Activated B cell treated with CpG ODN at 0.5 μM for 24 hours (primary cell): Measurements from ENCODE around the gene ZSWIM3. TPM values are rescaled to one million over a fixed set of nuclear protein-coding genes. Genes with fewer than 3 reads are reported as not detected.

Experiments
- ATAC-seq: fragments of 200-7000 bp; cut with Tn5 transposase; one replicate; pipeline ENCODE4 v1.10.0; 2021; ENCODE audit warnings: low read depth, mild to moderate bottlenecking, moderate library complexity
- CTCF ChIA-PET: fragments of 350-600 bp; sonication (Branson Sonifier 250); formaldehyde crosslinking; loops from one replicate; lab custom pipeline; 2021; ENCODE audit warnings: antibody characterized with exemption; lab: Charles Lee
- POLR2A ChIA-PET: fragments of 350-600 bp; sonication (Branson Sonifier 250); formaldehyde crosslinking; loops from one replicate; lab custom pipeline; 2021; ENCODE audit warnings: antibody characterized with exemption; lab: Charles Lee
- DNase-seq: peaks from one replicate; pipeline ENCODE4 v3.0.0; 2022
- H3K27ac Mint-ChIP-seq: one replicate; pipeline ENCODE4 v1.8.0; 2020; ENCODE audit warnings: mixed read lengths
- H3K27me3 Mint-ChIP-seq: one replicate; pipeline ENCODE4 v1.8.0; 2021; ENCODE audit warnings: mixed read lengths
- H3K36me3 Mint-ChIP-seq: one replicate; pipeline ENCODE4 v1.8.0; 2021; ENCODE audit warnings: low read depth, mixed read lengths
- H3K4me1 Mint-ChIP-seq: one replicate; pipeline ENCODE4 v1.8.0; 2021; ENCODE audit warnings: mixed read lengths
- H3K4me3 Mint-ChIP-seq: one replicate; pipeline ENCODE4 v1.8.0; 2020; ENCODE audit warnings: mild to moderate bottlenecking, mixed read lengths
- H3K9me3 Mint-ChIP-seq: one replicate; pipeline ENCODE4 v1.8.0; 2020; ENCODE audit warnings: mixed read lengths
- intact Hi-C: fragments of 100-400 bp; cut with micrococcal nuclease; formaldehyde crosslinking; loops from one replicate; pipeline ENCODE4 v1.15.1; 2024
- total RNA-seq: library from RNA; stranded (reverse); gene quantifications from 2 replicates; pipeline ENCODE4 v1.2.3, GENCODE V29; 2022
- TF ChIP-seq, protein P1 (sequence below): fragments of 200-600 bp; IDR thresholded peaks from one replicate; pipeline ENCODE4 v1.8.0; 2022; ENCODE audit warnings: antibody characterized with exemption, mild to moderate bottlenecking

ZSWIM3 gene
- total RNA-seq, 1 donor from 2014 or later: 6.4 TPM

GRCh38 chr20:45882469-45883099 is 25.2 kb downstream of the ZSWIM3 start:
- intact Hi-C loops: no loop called here
- H3K4me3 Mint-ChIP-seq: peak overlapping the region; percentile 65
- H3K9me3 Mint-ChIP-seq: no peaks in the 10 kb centered on the region
- ATAC-seq: no peak
- TF ChIP-seq, protein P1, sequence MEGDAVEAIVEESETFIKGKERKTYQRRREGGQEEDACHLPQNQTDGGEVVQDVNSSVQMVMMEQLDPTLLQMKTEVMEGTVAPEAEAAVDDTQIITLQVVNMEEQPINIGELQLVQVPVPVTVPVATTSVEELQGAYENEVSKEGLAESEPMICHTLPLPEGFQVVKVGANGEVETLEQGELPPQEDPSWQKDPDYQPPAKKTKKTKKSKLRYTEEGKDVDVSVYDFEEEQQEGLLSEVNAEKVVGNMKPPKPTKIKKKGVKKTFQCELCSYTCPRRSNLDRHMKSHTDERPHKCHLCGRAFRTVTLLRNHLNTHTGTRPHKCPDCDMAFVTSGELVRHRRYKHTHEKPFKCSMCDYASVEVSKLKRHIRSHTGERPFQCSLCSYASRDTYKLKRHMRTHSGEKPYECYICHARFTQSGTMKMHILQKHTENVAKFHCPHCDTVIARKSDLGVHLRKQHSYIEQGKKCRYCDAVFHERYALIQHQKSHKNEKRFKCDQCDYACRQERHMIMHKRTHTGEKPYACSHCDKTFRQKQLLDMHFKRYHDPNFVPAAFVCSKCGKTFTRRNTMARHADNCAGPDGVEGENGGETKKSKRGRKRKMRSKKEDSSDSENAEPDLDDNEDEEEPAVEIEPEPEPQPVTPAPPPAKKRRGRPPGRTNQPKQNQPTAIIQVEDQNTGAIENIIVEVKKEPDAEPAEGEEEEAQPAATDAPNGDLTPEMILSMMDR: no peak
- ChIA-PET POLR2A (interaction anchor here (2.3 to 2.9 kb wide), 3 partner anchors 10 to 87 kb away, joined by 9 to 43 read pairs (median 37); partner anchors contain the start of genes CTSA, NEURL2 and PCIF1), CTCF (interaction anchor here (0.6 to 2.9 kb wide), 3 partner anchors 7 to 60 kb away, joined by 3 to 9 read pairs (median 3); partner anchors contain the start of gene NEURL2)
- no peaks in the 10 kb centered on the region for H3K27me3 Mint-ChIP-seq
- peak overlapping the region; percentile 65 for H3K27ac Mint-ChIP-seq
- DNase-seq: no peak
- peaks cover 34% of the 10 kb centered on the region for H3K4me1 Mint-ChIP-seq
- H3K36me3 Mint-ChIP-seq: peaks cover 39% of the 10 kb centered on the region

- CTCF ChIA-PET: interaction anchor here (0.6 to 2.9 kb wide), 3 partner anchors 7 to 59 kb away, joined by 3 to 9 read pairs (median 3); partner anchors contain the start of gene NEURL2
- Mint-ChIP-seq H3K9me3 (no peaks in the 10 kb centered on the region), H3K27ac (no peak overlapping the region), H3K4me3 (peak overlapping the region; percentile 16), H3K36me3 (peaks cover 40% of the 10 kb centered on the region), H3K4me1 (peaks cover 34% of the 10 kb centered on the region), H3K27me3 (no peaks in the 10 kb centered on the region)
- intact Hi-C loops: no loop called here
- POLR2A ChIA-PET: interaction anchor here (2.6 to 2.9 kb wide), 2 partner anchors 9 to 52 kb away, joined by 37 to 43 read pairs; partner anchors contain the start of genes CTSA, NEURL2 and PCIF1
- no peak for DNase-seq
- TF ChIP-seq, protein P1: no peak
- ATAC-seq: no peak
These were observed 25.7 kb downstream of the ZSWIM3 start for GRCh38 chr20:45883100-45883469.

DNA sequence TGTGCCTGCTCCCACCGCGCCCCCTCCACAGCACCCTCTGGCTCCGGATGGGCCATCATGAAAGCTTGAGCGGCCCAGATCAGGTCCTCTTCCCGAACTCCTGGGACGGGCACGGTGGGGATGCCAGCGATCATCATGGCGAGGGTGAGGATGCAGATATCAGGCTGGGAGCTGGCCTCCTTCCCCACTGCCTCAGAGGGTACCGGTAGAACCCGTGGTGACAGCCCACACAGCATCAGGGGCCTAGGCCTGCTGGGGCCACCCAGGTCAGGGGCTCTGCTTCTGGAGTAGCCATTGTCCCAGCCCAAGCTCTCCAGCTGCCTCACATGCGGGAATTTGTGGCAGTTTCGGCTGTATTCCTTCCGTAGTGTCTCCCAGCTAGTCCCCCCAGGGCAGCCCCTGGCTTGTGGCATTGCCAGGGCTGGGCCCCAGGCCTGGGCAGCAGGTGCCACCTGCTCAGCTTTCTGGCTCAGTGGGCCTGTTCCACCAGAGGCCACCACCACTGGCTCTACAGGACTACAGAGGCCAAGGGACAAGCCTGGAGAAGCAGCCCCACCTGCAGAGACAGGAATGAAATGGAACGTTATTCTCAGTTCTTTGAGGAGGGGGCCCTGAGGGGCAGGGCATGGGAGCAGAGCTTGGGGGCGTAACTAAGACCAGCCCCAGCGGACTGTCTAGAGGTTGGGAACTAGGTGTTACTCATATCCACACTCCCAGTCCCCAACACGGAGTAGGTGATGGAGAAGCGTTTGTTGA is 29.4 kb downstream of the ZSWIM3 start:
- DNase-seq (no peak), ATAC-seq (no peak)
- Mint-ChIP-seq H3K27ac (no peak overlapping the region), H3K9me3 (no peaks in the 10 kb centered on the region), H3K4me3 (no peak overlapping the region), H3K4me1 (peaks cover 38% of the 10 kb centered on the region), H3K27me3 (no peaks in the 10 kb centered on the region), H3K36me3 (peaks cover 32% of the 10 kb centered on the region)
- POLR2A ChIA-PET: interaction anchor here (0.6 kb wide), 1 partner anchor 105 kb away, joined by 3 read pairs; no protein-coding TSS in a partner anchor
- CTCF ChIA-PET: no interaction called here
- intact Hi-C loops: no loop called here
- TF ChIP-seq, protein P1: no peak

- Mint-ChIP-seq H3K9me3 (no peaks in the 10 kb centered on the region), H3K4me1 (peaks cover 38% of the 10 kb centered on the region), H3K27me3 (no peaks in the 10 kb centered on the region), H3K36me3 (peaks cover 32% of the 10 kb centered on the region), H3K27ac (no peak within 1 kb of the TSS), H3K4me3 (no peak within 1 kb of the TSS)
- intact Hi-C loops: no loop called here
- TF ChIP-seq, protein P1: no peak
- DNase-seq (no peak), ATAC-seq (no peak)
- ChIA-PET CTCF (no interaction called here), POLR2A (no interaction called here)
These were observed 29.9 kb downstream of the ZSWIM3 start, which contains the start of gene SPATA25 for GRCh38 chr20:45887346-45887715. SPATA25 (minus strand) TSS chr20:45887622; CDS start chr20:45887590, 32 bp downstream.

DNA sequence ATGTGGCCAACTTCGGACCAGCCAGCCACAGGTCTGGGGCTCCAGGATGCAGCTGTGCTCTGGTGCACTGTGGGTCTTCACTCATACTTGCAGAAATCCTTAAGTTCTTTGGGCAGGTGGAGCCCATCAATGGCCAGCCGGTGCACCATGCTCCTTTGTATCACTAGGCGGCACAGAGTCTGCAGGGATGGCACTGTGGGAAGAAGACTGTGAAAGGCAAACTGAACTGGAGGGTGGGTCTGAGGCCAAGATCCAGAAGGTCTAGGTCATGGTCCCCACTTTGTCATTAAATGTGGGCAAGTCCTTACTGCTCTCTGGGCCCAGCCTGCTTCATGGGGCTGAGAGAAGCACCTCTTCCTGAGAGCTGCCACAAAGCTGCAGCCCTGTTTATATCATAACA is 31.3 kb downstream of the ZSWIM3 start:
- Mint-ChIP-seq H3K27me3 (no peaks in the 10 kb centered on the region), H3K36me3 (peaks cover 22% of the 10 kb centered on the region), H3K4me3 (no peak overlapping the region), H3K4me1 (peaks cover 36% of the 10 kb centered on the region), H3K9me3 (no peaks in the 10 kb centered on the region), H3K27ac (no peak overlapping the region)
- TF ChIP-seq, protein P1: no peak
- POLR2A ChIA-PET: interaction anchor here (5.6 kb wide), 1 partner anchor 47 kb away, joined by 84 read pairs; the partner anchor contains the start of gene PCIF1
- CTCF ChIA-PET: no interaction called here
- DNase-seq: no peak
- no peak for ATAC-seq
- intact Hi-C loops: no loop called here
